Measurements from ENCODE around the gene PIK3C2B. TPM values are rescaled to one million over a fixed set of nuclear protein-coding genes. Genes with fewer than 3 reads are reported as not detected.

The PIK3C2B gene
- polyA plus RNA-seq, 1 donor (not counting 4 experiments of a cell fraction or from before 2014, with no cell fraction given) = 5.4 TPM

- H3K27ac ChIP-seq (ENCODE audit: control insufficient read depth, insufficient read depth, low read length) = no peak overlapping the region
- dilution Hi-C loops (cut with MboI; ENCODE audit: extremely low pct_ligation_motif_present, low sequenced_read_pairs) = no loop called here
- no peaks in the 10 kb centered on the region for H3K79me2 ChIP-seq (ENCODE audit: control insufficient read depth, insufficient read depth, low read length)
- H3K9me1 ChIP-seq (ENCODE audit: control insufficient read depth, extremely low read depth, insufficient read depth, low read length) = no peaks in the 10 kb centered on the region
- TF ChIP-seq CTCF (optimal IDR thresholded peaks at IDR 0.05 in 1 of 3, IDR thresholded peaks at IDR 0.05 in 1 of 3, conservative IDR thresholded peaks at IDR 0.05 in 1 of 3; ENCODE audit: extremely low read depth in 1 of 3, insufficient read depth in 2 of 3, low read length in 3 of 3) (no peak), EZH2 (IDR thresholded peaks at IDR 0.05; ENCODE audit: low read length) (no peak)
- no peak overlapping the region for H3K4me3 ChIP-seq (ENCODE audit: control insufficient read depth in 2 of 3, extremely low read depth in 1 of 3, insufficient read depth in 2 of 3, low read depth in 1 of 3, low read length in 3 of 3)
- H4K20me1 ChIP-seq (ENCODE audit: control insufficient read depth, extremely low read depth, insufficient read depth, low read length) = no peaks in the 10 kb centered on the region
- H3K4me1 ChIP-seq (ENCODE audit: control insufficient read depth, extremely low read depth, insufficient read depth, low read length) = peaks cover 20% of the 10 kb centered on the region
- H3K36me3 ChIP-seq (ENCODE audit: control insufficient read depth in 2 of 2, extremely low read depth in 1 of 2, insufficient read depth in 2 of 2, low read length in 2 of 2) = peaks cover 1 to 5% of the 10 kb centered on the region in 2 experiments
- FAIRE-seq (peak; percentile 75), DNase-seq (ENCODE audit: low read depth, low spot score) (no peak)
- H3K4me2 ChIP-seq (ENCODE audit: control insufficient read depth, extremely low read depth, insufficient read depth, low read depth, low read length) = no peak overlapping the region
- H3K9ac ChIP-seq (ENCODE audit: control insufficient read depth, extremely low read depth, insufficient read depth, low read length) = peak overlapping the region; percentile 18
- peak overlapping the region; percentile 72 for H2AFZ ChIP-seq (ENCODE audit: control insufficient read depth, low read length)
- H3K27me3 ChIP-seq (ENCODE audit: control insufficient read depth, extremely low read depth, insufficient read depth, low read length) = no peaks in the 10 kb centered on the region
- no peaks in the 10 kb centered on the region for H3K9me3 ChIP-seq (ENCODE audit: control insufficient read depth, low read depth, low read length)
Measured at GRCh38 chr1:204450461-204451257, 43.9 kb downstream of the PIK3C2B start.

GRCh38 chr1:204449678-204450280 is 44.8 kb downstream of the PIK3C2B start:
- Histone ChIP-seq H3K9me3 (ENCODE audit: control insufficient read depth, low read depth, low read length) (no peaks in the 10 kb centered on the region), H3K27me3 (ENCODE audit: control insufficient read depth, extremely low read depth, insufficient read depth, low read length) (no peaks in the 10 kb centered on the region), H3K27ac (ENCODE audit: control insufficient read depth, insufficient read depth, low read length) (no peak overlapping the region), H3K4me1 (ENCODE audit: control insufficient read depth, extremely low read depth, insufficient read depth, low read length) (peaks cover 22% of the 10 kb centered on the region), H4K20me1 (ENCODE audit: control insufficient read depth, extremely low read depth, insufficient read depth, low read length) (no peaks in the 10 kb centered on the region), H3K4me3 (ENCODE audit: control insufficient read depth in 2 of 3, extremely low read depth in 1 of 3, insufficient read depth in 2 of 3, low read depth in 1 of 3, low read length in 3 of 3) (no peak overlapping the region), H3K36me3 (ENCODE audit: control insufficient read depth in 2 of 2, extremely low read depth in 1 of 2, insufficient read depth in 2 of 2, low read length in 2 of 2) (peaks cover 1 to 4% of the 10 kb centered on the region in 2 experiments), H3K79me2 (ENCODE audit: control insufficient read depth, insufficient read depth, low read length) (no peaks in the 10 kb centered on the region), H2AFZ (ENCODE audit: control insufficient read depth, low read length) (no peak overlapping the region), H3K9ac (ENCODE audit: control insufficient read depth, extremely low read depth, insufficient read depth, low read length) (no peak overlapping the region), H3K9me1 (ENCODE audit: control insufficient read depth, extremely low read depth, insufficient read depth, low read length) (no peaks in the 10 kb centered on the region), H3K4me2 (ENCODE audit: control insufficient read depth, extremely low read depth, insufficient read depth, low read depth, low read length) (no peak overlapping the region)
- TF ChIP-seq EZH2 (IDR thresholded peaks at IDR 0.05; ENCODE audit: low read length) = no peak
- no peak for TF ChIP-seq CTCF (optimal IDR thresholded peaks at IDR 0.05 in 1 of 3, IDR thresholded peaks at IDR 0.05 in 1 of 3, conservative IDR thresholded peaks at IDR 0.05 in 1 of 3; ENCODE audit: extremely low read depth in 1 of 3, insufficient read depth in 2 of 3, low read length in 3 of 3)
- dilution Hi-C loops (cut with MboI; ENCODE audit: extremely low pct_ligation_motif_present, low sequenced_read_pairs) = no loop called here
- FAIRE-seq (no peak), DNase-seq (ENCODE audit: low read depth, low spot score) (no peak)

Measured in keratinocyte (primary cell).